Erythroblast (primary cell): ENCODE data around the gene HPDL.

Experiments
- GATA1 ChIP-seq: IDR thresholded peaks from 2 replicates; pipeline ENCODE4 v1.6.1; 2011; ENCODE audit warnings: low read depth, mild to moderate bottlenecking, control low read depth, low read length, moderate library complexity
- POLR2A ChIP-seq: IDR thresholded peaks from 2 replicates; pipeline ENCODE4 v1.6.1; 2011; ENCODE audit warnings: mild to moderate bottlenecking, low read length

DNA sequence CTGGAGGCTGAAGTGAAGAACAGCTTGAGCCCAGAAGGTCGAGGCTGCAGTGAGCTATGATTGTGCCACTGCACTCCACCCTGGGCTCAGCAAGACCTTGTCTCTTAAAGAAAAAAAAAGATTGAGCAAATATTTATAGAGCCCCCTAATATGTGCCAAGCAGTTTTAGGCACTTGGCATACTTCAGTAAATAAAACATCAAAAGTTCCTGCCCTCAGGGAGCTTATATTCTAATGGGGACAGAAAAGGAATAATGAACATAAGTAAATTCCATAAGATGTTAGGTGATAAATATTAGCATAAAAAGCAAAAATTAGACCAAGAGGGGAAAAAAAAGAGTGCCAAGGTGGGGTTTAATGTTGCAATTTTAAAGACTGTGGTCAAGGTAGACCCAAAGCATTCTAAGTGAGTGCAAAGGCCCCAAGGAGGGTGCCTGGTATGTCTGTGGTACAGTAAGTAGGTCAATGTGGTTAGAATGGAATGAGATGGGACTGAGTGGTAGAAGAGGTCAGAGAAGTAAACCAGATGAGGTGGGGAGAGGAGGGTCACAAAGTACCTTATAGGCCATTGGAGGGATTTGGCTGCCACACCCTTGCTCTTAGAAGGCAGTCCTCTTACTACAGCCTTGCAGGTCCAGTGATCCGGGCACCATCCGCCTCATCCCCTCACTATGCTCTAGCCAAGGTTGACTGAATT lies 11.1 kb downstream of the HPDL start:
- TF ChIP-seq POLR2A, result no peak
- no peak for TF ChIP-seq GATA1
